ENCODE measurements around the gene PAOX. TPM values are rescaled to one million over a fixed set of nuclear protein-coding genes. Genes with fewer than 3 reads are reported as not detected.

Gene PAOX
- total and polyA plus RNA-seq, 2 donors (not counting 1 experiment from before 2014, with no cell fraction given): 21.1 to 24.9 TPM

DNA sequence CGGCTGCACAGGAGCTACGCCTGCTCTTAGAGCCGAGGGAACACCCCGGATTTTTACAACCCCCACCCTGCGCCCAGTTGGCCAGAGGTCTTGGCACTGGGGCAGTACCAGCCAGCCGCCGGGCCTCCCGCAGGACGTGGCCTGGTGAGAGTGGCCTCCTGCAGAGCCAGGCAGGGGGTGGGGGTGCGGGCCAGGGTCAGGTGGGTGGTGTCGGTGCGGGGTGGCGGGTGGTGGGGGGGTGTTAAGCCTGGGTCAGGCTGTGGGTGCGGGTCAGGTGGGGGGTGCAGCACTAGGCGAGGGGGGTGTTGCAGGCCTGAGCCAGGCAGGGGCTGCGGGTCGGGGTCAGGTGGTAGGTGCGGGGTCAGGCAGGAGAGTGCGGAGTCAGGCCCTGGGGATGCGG lies 6.6 kb upstream of the PAOX start:
- TF ChIP-seq, protein P1, sequence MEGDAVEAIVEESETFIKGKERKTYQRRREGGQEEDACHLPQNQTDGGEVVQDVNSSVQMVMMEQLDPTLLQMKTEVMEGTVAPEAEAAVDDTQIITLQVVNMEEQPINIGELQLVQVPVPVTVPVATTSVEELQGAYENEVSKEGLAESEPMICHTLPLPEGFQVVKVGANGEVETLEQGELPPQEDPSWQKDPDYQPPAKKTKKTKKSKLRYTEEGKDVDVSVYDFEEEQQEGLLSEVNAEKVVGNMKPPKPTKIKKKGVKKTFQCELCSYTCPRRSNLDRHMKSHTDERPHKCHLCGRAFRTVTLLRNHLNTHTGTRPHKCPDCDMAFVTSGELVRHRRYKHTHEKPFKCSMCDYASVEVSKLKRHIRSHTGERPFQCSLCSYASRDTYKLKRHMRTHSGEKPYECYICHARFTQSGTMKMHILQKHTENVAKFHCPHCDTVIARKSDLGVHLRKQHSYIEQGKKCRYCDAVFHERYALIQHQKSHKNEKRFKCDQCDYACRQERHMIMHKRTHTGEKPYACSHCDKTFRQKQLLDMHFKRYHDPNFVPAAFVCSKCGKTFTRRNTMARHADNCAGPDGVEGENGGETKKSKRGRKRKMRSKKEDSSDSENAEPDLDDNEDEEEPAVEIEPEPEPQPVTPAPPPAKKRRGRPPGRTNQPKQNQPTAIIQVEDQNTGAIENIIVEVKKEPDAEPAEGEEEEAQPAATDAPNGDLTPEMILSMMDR (IDR thresholded peaks at IDR 0.05): no peak
- no peak for TF ChIP-seq EZH2 (IDR thresholded peaks at IDR 0.05; ENCODE audit: borderline replicate concordance, insufficient read depth, low read depth, low read length, poor library complexity, severe bottlenecking)
- H3K4me3 ChIP-seq (ENCODE audit: control extremely low read depth in 1 of 5, extremely low read depth in 1 of 5, insufficient read depth in 1 of 5, low read depth in 2 of 5, low read length in 4 of 5): no peak overlapping the region
- POLR2A ChIA-PET: interaction anchor here (1.3 kb wide), 1 partner anchor 18 kb away, joined by 5 read pairs; no protein-coding TSS in a partner anchor
- DNase-seq (no peak), ATAC-seq (ENCODE audit: low read depth) (no peak)
- H3K4me3 Mint-ChIP-seq: peak overlapping the region; percentile 84
- H4K20me1 ChIP-seq (ENCODE audit: control insufficient read depth, insufficient read depth, low read length, poor library complexity, severe bottlenecking): peaks cover 5% of the 10 kb centered on the region
- intact Hi-C loops (cut with micrococcal nuclease): loop anchor here (5.0 kb wide), 1 partner anchor 110 kb away; no protein-coding TSS in a partner anchor
- no peak overlapping the region for H3K9ac ChIP-seq (ENCODE audit: low read length)
- H3K27ac Mint-ChIP-seq: no peak overlapping the region
- no peaks in the 10 kb centered on the region for H3K9me3 Mint-ChIP-seq (ENCODE audit: insufficient read depth)
- CTCF ChIA-PET: interaction anchor here (0.8 to 1.2 kb wide), 2 partner anchors 11 to 43 kb away, joined by 3 to 7 read pairs; no protein-coding TSS in a partner anchor
- no peaks in the 10 kb centered on the region for H3K27me3 ChIP-seq (replicated peaks in 1 of 4; ENCODE audit: control extremely low read depth in 1 of 4, control insufficient read depth in 3 of 4, insufficient read depth in 4 of 4, low read length in 3 of 4)
- H3K36me3 ChIP-seq (replicated peaks in 1 of 2; ENCODE audit: control extremely low read depth in 1 of 2, control insufficient read depth in 1 of 2, extremely low read depth in 1 of 2, insufficient read depth in 2 of 2, low read length in 1 of 2): peaks cover 0 to 25% of the 10 kb centered on the region in 2 experiments
- no peaks in the 10 kb centered on the region for H3K79me2 ChIP-seq (ENCODE audit: control insufficient read depth, insufficient read depth, low read length)
- H3K4me1 ChIP-seq (ENCODE audit: control insufficient read depth in 2 of 2, insufficient read depth in 2 of 2, low read length in 2 of 2): peaks cover 10 to 21% of the 10 kb centered on the region in 2 donors
- WGBS (ENCODE audit: insufficient coverage): 71% methylated on average over 13 of the region's 20 CpGs
- no peaks in the 10 kb centered on the region for H3K9me3 ChIP-seq (ENCODE audit: control extremely low read depth in 1 of 3, control insufficient read depth in 2 of 3, insufficient read depth in 1 of 3, low read length in 2 of 3)
- no peak overlapping the region for H3K27ac ChIP-seq (ENCODE audit: low read length in 2 of 2)
- no peak overlapping the region for H2AFZ ChIP-seq (ENCODE audit: insufficient read depth, low read depth, low read length, poor library complexity, severe bottlenecking)
- peaks cover 16% of the 10 kb centered on the region for H3K4me1 Mint-ChIP-seq
- H3K4me2 ChIP-seq (replicated peaks; ENCODE audit: low read depth, low read length, poor library complexity, severe bottlenecking): peak overlapping the region; percentile 81
- no peaks in the 10 kb centered on the region for H3K27me3 Mint-ChIP-seq
